Muscle layer of colon (tissue), 2 donors: Measurements from ENCODE around the gene GLRA2.

Experiments used
- H3K27ac ChIP-seq: one replicate; pipeline ENCODE4 v1.7.0; 2013; ENCODE audit warnings: low read depth, mild to moderate bottlenecking, low read length, moderate library complexity
- H3K27me3 ChIP-seq, 2 donors: one replicate each; pipeline ENCODE4 v1.7.0; 2013; ENCODE audit warnings: low read length in 2 of 2, mild to moderate bottlenecking in 2 of 2; ENCODE audit not compliant: insufficient read depth in 2 of 2, control insufficient read depth in 1 of 2
- H3K36me3 ChIP-seq: one replicate; pipeline ENCODE4 v1.7.0; 2013; ENCODE audit warnings: mild to moderate bottlenecking, low read length; ENCODE audit not compliant: insufficient read depth
- H3K4me1 ChIP-seq: one replicate; pipeline ENCODE4 v1.7.0; 2013; ENCODE audit warnings: mild to moderate bottlenecking, low read length; ENCODE audit not compliant: insufficient read depth
- H3K4me3 ChIP-seq, 2 donors: one replicate each; pipeline ENCODE4 v1.7.0; 2013; ENCODE audit warnings: low read length in 2 of 2, low read depth in 1 of 2, mild to moderate bottlenecking in 1 of 2, moderate library complexity in 1 of 2
- H3K9ac ChIP-seq: one replicate; pipeline ENCODE4 v1.7.0; 2013; ENCODE audit warnings: low read length
- H3K9me3 ChIP-seq: one replicate; pipeline ENCODE4 v1.7.0; 2013; ENCODE audit warnings: mild to moderate bottlenecking, low read length
- donor health status: abdominal sarcoma.
- donor health status: Adenocarcinoma of cecum.

The GLRA2 gene

GRCh38 chrX:14528629-14529289, 577 bp upstream of the GLRA2 start:
- Histone ChIP-seq H3K9me3 (no peaks in the 10 kb centered on the region), H3K4me1 (no peaks in the 10 kb centered on the region), H3K4me3 (no peak overlapping the region), H3K36me3 (no peaks in the 10 kb centered on the region), H3K9ac (no peak overlapping the region), H3K27ac (no peak overlapping the region), H3K27me3 (no peaks in the 10 kb centered on the region)

- Histone ChIP-seq H3K4me3 (no peak overlapping the region), H3K36me3 (no peaks in the 10 kb centered on the region), H3K27me3 (no peaks in the 10 kb centered on the region), H3K27ac (no peak overlapping the region), H3K9ac (no peak overlapping the region), H3K4me1 (no peaks in the 10 kb centered on the region), H3K9me3 (no peaks in the 10 kb centered on the region)
Measured at GRCh38 chrX:14533867-14534266, 4.5 kb downstream of the GLRA2 start.

- Histone ChIP-seq H3K36me3 (no peaks in the 10 kb centered on the region), H3K27ac (no peak overlapping the region), H3K4me1 (no peaks in the 10 kb centered on the region), H3K9me3 (no peaks in the 10 kb centered on the region), H3K4me3 (no peak overlapping the region), H3K27me3 (no peaks in the 10 kb centered on the region), H3K9ac (no peak overlapping the region)
Measured at GRCh38 chrX:14546190-14546589, 16.9 kb downstream of the GLRA2 start.

DNA sequence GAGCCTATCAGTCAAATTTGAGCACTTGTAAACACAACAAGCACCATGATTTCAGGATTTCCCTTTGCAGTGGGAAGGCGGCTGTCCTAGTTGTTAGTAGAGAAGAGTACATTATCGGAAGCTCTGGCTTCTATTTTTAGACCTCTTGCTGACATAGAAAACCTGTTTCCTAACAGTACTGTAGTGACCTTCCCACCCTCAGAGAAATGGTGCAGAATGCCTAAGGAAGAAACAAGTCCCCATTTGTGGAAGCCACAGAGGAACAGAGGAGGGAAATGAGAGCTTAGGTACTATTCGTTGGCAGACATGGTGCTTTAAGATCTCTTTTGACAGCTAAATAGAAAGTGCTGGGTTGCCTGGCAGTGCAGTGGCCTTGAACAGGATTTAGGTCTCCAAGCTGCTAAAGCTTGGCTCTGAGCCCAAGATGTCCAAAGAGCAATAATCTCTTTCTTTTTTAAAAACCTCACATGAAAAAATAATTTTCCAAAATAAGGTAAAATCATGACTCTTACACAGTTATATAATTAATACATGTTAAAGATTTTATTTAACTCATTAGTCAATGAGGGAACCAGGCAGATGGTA, 24.9 kb downstream of the GLRA2 start:
- Histone ChIP-seq H3K27me3 (no peaks in the 10 kb centered on the region), H3K27ac (no peak overlapping the region), H3K4me3 (no peak overlapping the region), H3K36me3 (no peaks in the 10 kb centered on the region), H3K9me3 (no peaks in the 10 kb centered on the region), H3K4me1 (peaks cover 4% of the 10 kb centered on the region), H3K9ac (no peak overlapping the region)

GRCh38 chrX:14564058-14564457, 34.7 kb downstream of the GLRA2 start:
- no peaks in the 10 kb centered on the region for H3K36me3 ChIP-seq
- no peaks in the 10 kb centered on the region for H3K9me3 ChIP-seq
- no peak overlapping the region for H3K4me3 ChIP-seq
- H3K9ac ChIP-seq, result no peak overlapping the region
- H3K27me3 ChIP-seq, result no peaks in the 10 kb centered on the region
- H3K27ac ChIP-seq, result no peak overlapping the region
- H3K4me1 ChIP-seq, result no peaks in the 10 kb centered on the region

GRCh38 chrX:14573161-14573560, 43.8 kb downstream of the GLRA2 start:
- Histone ChIP-seq H3K27me3 (no peaks in the 10 kb centered on the region), H3K4me3 (no peak overlapping the region), H3K36me3 (no peaks in the 10 kb centered on the region), H3K9ac (no peak overlapping the region), H3K4me1 (no peaks in the 10 kb centered on the region), H3K9me3 (no peaks in the 10 kb centered on the region), H3K27ac (no peak overlapping the region)

- Histone ChIP-seq H3K9me3 (no peaks in the 10 kb centered on the region), H3K9ac (no peak overlapping the region), H3K36me3 (no peaks in the 10 kb centered on the region)
Measured at GRCh38 chrX:14581081-14581480, 51.7 kb downstream of the GLRA2 start.

GRCh38 chrX:14584548-14584947, 55.2 kb downstream of the GLRA2 start:
- Histone ChIP-seq H3K27me3 (no peaks in the 10 kb centered on the region), H3K4me1 (no peaks in the 10 kb centered on the region), H3K36me3 (no peaks in the 10 kb centered on the region), H3K27ac (no peak overlapping the region), H3K4me3 (no peak overlapping the region), H3K9ac (no peak overlapping the region), H3K9me3 (no peaks in the 10 kb centered on the region)

More at GRCh38 chrX:14581081-14581480, 51.7 kb downstream of the GLRA2 start:
- H3K4me3 ChIP-seq, result no peak overlapping the region
- H3K27me3 ChIP-seq, result no peaks in the 10 kb centered on the region
- H3K27ac ChIP-seq, result no peak overlapping the region
- H3K4me1 ChIP-seq, result no peaks in the 10 kb centered on the region

DNA sequence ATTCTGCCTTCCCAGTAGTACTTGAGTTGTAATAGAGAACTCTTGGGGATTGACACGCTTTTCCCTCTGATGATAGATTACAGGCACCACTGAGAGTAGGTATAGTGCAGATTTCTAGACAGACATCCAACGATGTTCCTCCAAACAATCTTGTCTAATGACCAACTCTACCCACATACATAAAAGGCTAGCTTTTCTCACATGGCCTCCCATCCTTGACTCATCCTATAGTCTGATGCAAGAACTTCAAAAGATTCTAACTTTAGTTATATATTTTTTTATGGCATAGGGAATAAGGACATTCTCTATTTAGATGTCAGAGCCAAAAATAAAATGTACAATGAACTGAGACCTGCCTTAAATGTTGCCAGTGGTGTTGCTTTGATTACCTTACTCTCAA, 60.9 kb downstream of the GLRA2 start:
- Histone ChIP-seq H3K27ac (no peak overlapping the region), H3K4me1 (no peaks in the 10 kb centered on the region), H3K9me3 (no peaks in the 10 kb centered on the region), H3K36me3 (no peaks in the 10 kb centered on the region), H3K27me3 (no peaks in the 10 kb centered on the region), H3K9ac (no peak overlapping the region), H3K4me3 (no peak overlapping the region)

DNA sequence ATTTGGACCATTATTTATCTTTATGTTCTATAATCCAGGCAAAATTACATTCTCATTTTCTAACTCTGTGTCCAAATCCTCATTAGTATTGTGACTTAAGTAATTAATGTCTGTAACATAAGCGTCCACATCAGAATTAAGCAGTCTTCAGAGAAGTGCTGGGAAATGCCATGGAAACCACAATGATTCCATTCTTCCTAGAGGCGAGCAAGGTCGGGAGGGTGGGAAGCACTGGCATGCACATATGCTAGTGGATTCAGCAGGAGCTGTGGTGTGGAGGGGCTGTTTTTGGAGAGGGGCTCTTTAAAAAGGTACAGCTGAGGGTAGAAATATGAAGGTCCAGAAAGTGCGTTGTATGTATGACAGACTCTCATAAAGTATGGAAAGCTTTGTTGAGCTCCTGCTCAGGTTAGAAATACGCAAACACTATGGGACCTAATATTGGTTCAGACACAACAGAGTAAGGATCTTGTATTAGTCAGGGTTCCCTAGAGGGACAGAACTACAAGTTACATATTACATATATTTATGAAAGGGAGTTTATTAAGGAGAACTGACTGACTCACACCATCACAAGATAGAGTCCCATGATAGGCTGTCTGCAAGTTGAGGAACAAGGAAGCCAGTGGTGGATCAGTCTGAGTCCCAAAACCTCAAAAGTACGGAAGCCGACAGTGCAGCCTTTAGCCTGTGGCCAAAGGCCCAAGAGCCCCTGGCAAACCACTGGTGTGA, 61.5 kb downstream of the GLRA2 start:
- no peaks in the 10 kb centered on the region for H3K36me3 ChIP-seq
- H3K9ac ChIP-seq, result no peak overlapping the region
- no peak overlapping the region for H3K27ac ChIP-seq
- H3K9me3 ChIP-seq, result no peaks in the 10 kb centered on the region
- H3K27me3 ChIP-seq, result no peaks in the 10 kb centered on the region
- H3K4me1 ChIP-seq, result no peaks in the 10 kb centered on the region
- no peak overlapping the region for H3K4me3 ChIP-seq

DNA sequence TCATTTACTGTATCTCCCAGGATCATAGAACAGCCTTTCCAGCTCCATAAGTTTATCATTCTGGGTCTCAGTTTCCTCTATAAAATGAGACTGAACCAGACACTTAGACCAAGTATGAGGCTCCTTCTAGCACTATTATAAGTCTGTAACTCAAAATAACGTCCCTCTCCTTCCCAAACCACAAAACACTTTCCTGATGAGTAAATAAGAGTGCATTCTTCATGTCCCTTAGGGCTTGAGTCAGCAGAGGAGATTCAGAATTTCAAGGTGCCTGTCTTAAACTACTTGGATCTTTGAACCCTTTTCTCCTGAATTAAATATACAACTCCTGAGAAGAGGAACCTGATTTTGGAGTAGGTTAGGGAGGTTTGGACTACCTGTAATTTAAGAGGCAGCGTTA, 62.6 kb downstream of the GLRA2 start:
- Histone ChIP-seq H3K9ac (no peak overlapping the region), H3K9me3 (no peaks in the 10 kb centered on the region)

More for the DNA sequence above, 62.6 kb downstream of the GLRA2 start:
- no peaks in the 10 kb centered on the region for H3K27me3 ChIP-seq
- H3K36me3 ChIP-seq, result no peaks in the 10 kb centered on the region
- no peak overlapping the region for H3K27ac ChIP-seq
- no peaks in the 10 kb centered on the region for H3K4me1 ChIP-seq
- no peak overlapping the region for H3K4me3 ChIP-seq
